HCT116 (cell line): ENCODE data around the gene STH.

Experiments
- EZH2phosphoT487 ChIP-seq: fragments of 200-600 bp; IDR thresholded peaks from 2 replicates; pipeline ENCODE4 v1.6.1; 2018; ENCODE audit warnings: antibody characterized with exemption, borderline replicate concordance
- MAX ChIP-seq: IDR thresholded peaks from 2 replicates; pipeline ENCODE4 v1.6.1; 2012
- POLR2A ChIP-seq: IDR thresholded peaks from 2 replicates; pipeline ENCODE4 v1.7.0; 2011; ENCODE audit warnings: borderline replicate concordance; ENCODE audit not compliant: insufficient read depth, insufficient read length; ENCODE audit errors: extremely low read depth
- POLR2AphosphoS5 ChIP-seq: IDR thresholded peaks from 2 replicates; pipeline ENCODE4 v1.6.1; 2011; ENCODE audit warnings: mild to moderate bottlenecking, low read depth, low read length, moderate library complexity
- REST ChIP-seq: IDR thresholded peaks from 2 replicates; pipeline ENCODE4 v1.6.1; 2012; ENCODE audit warnings: low read depth
- SIN3A ChIP-seq: IDR thresholded peaks from 2 replicates; pipeline ENCODE4 v1.6.1; 2012; ENCODE audit warnings: low read depth
- SRF ChIP-seq: IDR thresholded peaks from 2 replicates; pipeline ENCODE4 v1.6.1; 2012; ENCODE audit warnings: low read depth
- TF ChIP-seq, protein P1 (sequence below), 3 experiments: fragments of 200-600 bp in 1 of 3; sonication (generic) in 1 of 3; IDR thresholded peaks in 2 of 3; conservative IDR thresholded peaks in 1 of 3; 2 replicates each; pipeline ENCODE4 v1.5.1; 2012 to 2017; ENCODE audit warnings: low read depth in 2 of 3, low read length in 2 of 3, antibody characterized with exemption in 1 of 3, borderline replicate concordance in 1 of 3, control low read depth in 1 of 3, mild to moderate bottlenecking in 1 of 3, mixed read lengths in 1 of 3, mixed run types in 1 of 3, moderate library complexity in 1 of 3; ENCODE audit not compliant: insufficient read depth in 1 of 3

DNA sequence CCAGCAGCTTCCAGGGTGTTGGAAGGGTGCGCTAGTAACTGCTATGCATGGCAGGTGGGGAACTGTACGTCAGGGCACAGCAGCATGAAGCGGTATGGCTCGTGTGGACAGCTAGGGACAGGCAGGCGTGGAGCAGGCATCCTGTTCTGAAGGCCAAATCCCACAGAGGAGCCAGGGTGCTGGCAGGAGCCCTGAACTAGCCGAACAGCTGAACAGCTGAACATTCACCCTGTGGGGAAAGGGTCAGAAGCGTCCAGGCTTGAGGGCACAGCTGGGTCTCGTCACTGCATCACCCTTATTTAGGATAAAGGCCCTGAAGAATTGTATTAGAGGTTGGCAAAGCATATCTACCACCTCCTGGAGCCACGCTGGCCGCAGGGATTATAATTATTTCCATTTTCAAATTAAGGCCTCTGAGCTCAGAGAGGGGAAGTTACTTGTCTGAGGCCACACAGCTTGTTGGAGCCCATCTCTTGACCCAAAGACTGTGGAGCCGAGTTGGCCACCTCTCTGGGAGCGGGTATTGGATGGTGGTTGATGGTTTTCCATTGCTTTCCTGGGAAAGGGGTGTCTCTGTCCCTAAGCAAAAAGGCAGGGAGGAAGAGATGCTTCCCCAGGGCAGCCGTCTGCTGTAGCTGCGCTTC is 3.3 kb upstream of the STH start:
- TF ChIP-seq POLR2AphosphoS5 = no peak
- TF ChIP-seq REST = no peak
- no peak for TF ChIP-seq SIN3A
- no peak for TF ChIP-seq SRF
- no peak for TF ChIP-seq POLR2A
- TF ChIP-seq EZH2phosphoT487 = no peak
- TF ChIP-seq, protein P1, sequence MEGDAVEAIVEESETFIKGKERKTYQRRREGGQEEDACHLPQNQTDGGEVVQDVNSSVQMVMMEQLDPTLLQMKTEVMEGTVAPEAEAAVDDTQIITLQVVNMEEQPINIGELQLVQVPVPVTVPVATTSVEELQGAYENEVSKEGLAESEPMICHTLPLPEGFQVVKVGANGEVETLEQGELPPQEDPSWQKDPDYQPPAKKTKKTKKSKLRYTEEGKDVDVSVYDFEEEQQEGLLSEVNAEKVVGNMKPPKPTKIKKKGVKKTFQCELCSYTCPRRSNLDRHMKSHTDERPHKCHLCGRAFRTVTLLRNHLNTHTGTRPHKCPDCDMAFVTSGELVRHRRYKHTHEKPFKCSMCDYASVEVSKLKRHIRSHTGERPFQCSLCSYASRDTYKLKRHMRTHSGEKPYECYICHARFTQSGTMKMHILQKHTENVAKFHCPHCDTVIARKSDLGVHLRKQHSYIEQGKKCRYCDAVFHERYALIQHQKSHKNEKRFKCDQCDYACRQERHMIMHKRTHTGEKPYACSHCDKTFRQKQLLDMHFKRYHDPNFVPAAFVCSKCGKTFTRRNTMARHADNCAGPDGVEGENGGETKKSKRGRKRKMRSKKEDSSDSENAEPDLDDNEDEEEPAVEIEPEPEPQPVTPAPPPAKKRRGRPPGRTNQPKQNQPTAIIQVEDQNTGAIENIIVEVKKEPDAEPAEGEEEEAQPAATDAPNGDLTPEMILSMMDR (IDR thresholded peaks at IDR 0.05 in 2 of 3, conservative IDR thresholded peaks at IDR 0.05 in 1 of 3; ENCODE audit: borderline replicate concordance in 1 of 3, insufficient read depth in 1 of 3, low read depth in 2 of 3, low read length in 2 of 3) = no peak
- TF ChIP-seq MAX = no peak
